HG03064 (cell line): Measurements from ENCODE around the gene XPO5.
A peak's percentile ranks its signal among the peaks of the same experiment; 100 is the strongest.
"Not testable (repeated sequence)": the region's sequence is repeated elsewhere in the genome, so short reads cannot be mapped to it uniquely, and the experiment has no call there.

Experiments used
- ATAC-seq: cut with Tn5 transposase; IDR thresholded peaks from one replicate; pipeline ENCODE4 v1.9.1; 2021; ENCODE audit warnings: low read depth; ENCODE audit not compliant: unreplicated experiment

The XPO5 gene

DNA sequence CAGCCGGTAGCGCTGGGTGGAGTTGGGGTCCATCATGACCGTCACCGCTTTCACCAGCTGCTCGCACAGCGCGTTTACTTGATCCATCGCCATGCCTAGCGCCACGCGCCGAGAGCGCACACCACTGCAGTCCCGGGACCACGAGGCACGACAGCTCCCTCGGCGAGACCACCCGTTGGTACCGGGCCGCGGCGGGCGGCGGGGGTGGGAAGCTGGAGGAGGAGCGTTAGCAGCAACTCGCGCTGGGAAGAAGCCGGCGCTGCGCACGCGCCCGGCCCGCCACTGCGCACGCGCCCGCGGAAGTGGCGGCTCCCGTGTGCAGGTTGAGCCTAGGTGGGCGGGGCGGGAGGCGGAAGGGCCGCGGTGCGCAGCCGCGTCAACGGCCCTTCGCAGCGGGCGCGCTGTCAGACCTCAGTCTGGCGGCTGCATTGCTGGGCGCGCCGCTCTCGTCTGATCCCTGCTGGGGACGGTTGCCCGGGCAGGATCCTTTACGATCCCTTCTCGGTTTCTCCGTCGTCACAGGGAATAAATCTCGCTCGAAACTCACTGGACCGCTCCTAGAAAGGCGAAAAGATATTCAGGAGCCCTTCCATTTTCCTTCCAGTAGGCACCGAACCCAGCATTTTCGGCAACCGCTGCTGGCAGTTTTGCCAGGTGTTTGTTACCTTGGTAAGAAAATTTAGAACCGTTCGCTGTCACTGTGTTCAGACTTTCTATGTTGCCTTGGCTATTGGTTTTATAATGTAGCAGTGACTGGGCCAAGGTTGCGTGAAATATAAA lies at the start of gene XPO5, which contains the start of gene POLH:
XPO5 (minus strand) TSS at position 267 of the 780 bp plus-strand sequence; CDS start at position 93, 174 bp downstream.
POLH (plus strand) TSS at position 414 of the 780 bp plus-strand sequence. CDS start 6,135 bp downstream, outside the sequence.
- peak; percentile 75 for ATAC-seq

DNA sequence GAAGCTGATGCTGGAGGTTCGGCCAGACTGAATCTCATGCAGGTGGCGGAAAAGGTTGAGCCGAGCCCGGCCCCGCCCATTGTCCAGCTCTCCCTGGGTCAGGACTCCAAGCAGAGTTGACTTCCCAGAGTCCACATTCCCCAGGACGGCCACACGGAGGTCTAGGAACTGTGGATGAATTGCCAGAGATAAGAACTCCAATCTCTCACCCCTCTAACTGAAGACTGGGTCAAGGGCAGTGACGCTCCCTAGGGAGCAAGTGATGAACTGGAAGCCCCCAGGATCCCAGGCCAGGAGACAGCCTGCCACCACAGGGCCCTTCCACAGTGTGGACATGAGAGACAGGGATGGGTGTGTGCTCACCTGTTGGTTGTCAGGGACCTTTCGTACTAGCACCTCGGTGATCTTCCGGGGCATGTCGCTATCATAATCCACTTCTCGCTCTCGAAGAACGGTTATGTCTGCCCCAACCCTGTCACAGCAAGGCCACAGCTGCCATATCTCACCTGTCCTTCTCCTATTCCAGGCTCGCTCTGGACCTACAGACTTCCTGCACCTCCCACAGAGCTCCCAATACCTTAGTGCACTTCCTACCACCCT lies 49.7 kb upstream of the XPO5 start:
- no peak for ATAC-seq

DNA sequence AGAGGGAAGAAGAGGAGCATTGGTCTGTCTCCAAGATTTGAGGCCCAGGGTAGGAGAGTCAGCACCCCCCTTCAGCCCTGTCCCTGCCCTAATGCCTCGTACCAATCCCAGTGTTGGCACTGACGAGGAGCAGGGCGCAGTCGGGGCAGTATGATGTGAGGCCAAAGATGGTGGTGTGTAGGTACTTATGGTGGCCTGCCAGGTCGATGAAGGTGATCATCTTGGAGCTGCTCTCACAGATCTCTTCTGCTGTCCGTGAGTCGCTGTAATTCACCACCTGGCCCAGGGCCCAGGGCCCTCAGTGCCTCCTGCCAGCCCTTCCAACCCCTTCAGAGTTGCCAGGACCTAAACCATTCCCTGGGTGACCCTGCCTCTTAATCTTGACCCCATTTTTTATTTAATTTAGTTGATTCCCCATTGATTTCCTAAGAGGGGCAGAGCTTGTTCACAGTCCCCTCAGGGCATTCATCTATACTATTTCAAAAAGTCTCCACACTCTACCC lies 49.0 kb upstream of the XPO5 start:
- no peak for ATAC-seq

DNA sequence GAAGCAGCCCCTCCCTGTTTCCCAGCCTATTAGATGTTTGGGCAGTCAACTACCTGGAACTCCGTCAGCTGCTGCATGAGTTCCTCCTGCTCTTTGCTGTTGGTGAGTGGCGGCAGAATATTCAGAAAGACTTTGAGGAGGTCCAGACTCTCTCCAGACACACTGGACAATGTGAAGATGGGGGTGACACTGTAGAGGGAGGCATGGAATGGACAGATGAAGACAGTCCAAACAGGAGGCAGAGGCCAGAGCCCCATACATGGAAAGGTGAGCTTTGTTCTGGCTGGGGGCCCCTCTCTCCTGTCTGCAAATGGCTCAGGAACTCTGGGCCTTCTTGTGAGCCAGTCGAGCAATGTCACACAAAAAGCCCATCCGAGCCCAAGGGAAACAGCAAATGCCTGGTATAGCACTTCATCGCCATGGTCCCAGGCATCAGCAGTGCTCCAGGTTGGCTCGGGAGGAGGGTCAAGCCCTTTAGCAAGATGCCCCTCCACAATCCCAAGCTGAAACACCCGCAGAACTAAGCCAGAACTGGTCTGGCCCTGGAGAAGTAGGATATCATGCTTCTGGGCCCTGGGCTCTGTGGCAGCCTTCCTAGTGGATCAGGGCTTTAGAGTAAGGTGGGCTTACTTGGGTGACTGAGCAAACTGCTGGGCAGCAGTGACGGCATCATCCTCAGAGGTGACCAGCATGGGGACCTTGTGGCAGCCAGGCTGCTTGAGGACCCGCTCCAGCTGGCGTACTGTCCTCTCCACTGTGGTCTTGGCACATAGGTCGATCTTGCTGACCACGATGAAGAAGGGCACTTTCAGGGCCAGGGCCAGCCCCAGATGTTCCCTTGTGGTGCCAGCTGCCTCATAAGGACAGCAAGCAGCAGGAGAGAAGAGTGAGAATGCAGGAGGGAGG lies 48.3 kb upstream of the XPO5 start:
- no peak for ATAC-seq

DNA sequence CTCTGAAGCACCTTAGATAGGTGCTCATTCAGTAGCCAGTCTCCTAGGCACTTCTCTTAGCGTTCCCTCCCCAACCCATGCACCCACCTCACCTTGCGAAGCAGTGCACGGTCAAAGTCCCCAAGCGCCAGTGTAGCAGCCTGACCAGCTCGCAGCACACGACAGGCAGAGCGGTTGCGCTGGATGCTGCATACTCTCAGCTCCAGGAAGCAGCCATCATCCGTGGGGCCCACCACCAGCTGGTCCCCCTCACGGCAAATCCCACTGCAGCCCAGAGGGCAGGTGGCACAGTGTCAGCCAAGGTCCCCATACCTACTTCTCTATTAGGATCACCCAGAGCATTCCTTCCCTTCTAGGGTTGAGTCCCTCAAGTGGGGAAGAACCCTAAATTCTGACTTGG lies 46.7 kb upstream of the XPO5 start:
- ATAC-seq, result no peak

DNA sequence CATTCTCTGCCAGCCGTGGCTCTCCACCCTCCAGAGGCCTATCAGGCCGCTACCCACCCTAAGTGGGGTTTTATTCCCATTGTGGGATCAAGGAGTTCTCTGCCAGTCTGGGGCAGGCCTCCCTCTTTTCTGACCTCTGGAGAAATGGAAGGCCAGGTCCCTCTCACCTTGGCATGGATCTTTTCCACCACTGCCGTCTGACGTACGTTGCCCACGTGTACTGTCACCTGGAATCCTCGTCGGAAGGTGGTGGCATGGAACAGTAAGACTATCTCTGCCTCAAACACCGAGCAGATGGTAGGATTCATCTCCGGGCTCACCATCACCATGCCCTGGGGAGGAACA lies 46.0 kb upstream of the XPO5 start:
- no peak for ATAC-seq

DNA sequence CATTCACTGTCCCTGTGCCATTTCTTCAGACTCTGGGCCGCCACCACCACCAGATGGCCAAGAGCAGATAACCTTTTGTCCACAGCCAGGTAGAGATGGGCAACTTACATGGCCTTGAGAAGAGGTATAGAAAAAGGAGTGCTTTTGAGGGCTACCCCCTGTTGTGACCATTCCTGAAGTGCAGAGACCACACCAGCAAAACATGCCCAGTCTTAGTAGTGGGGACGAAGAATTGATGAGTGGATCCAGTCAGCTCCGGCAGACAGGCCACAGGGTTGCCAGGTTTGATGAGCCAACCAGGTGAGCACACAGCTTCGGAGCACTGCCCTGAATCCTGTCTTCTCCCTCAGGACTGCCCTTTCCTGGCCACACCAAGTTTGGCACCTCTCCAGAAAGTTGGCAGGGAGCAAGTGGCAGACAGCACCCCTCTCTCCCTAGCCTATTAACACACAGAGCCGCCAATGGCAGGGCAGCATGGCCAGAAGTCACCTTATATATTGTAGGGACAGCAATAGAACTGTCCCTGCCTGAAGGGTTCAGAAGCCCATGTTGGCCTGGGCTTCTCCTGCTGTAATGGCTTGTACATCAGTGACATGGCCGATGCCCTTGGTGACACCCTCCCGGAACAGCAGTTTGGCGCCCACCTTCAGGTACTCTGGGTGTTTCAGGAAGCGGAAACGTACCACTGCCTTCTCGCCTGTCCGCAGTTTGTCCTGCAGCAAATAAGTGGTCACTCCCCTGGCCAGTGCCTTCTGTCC lies 45.4 kb upstream of the XPO5 start:
- ATAC-seq, result no peak

DNA sequence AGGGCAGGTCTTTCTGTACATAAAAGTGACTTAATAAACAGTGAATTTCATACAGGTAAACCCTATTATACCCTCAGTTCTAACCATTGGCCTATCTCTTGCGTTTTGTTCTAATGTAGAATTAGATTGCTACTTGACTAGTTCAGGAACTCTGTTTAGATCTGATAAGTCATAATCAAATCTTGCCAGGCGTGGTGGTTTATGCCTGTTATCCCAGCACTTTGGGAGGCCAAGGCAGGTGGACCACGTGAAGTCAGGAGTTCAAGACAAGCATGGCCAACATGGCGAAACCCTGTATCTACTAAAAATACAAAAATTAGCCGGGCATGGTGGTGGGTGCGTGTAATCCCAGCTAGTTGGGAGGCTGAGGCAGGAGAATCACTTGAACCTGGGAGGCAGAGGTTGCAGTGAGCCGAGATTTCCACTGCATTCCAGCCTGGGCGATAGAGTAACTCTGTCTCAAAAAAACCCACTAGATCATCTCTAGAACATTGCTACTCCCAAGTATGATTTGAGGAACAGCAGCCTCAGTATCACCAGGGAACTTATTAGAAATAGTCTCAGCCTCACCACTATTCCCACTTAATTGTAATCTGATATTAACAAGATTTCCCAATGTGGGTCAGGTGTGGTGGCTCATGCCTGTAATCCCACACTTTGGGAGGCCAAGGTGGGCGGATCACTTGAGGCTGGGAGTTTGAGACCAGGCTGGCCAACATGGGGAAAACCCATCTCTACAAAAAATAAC lies 41.1 kb upstream of the XPO5 start:
- no peak for ATAC-seq

DNA sequence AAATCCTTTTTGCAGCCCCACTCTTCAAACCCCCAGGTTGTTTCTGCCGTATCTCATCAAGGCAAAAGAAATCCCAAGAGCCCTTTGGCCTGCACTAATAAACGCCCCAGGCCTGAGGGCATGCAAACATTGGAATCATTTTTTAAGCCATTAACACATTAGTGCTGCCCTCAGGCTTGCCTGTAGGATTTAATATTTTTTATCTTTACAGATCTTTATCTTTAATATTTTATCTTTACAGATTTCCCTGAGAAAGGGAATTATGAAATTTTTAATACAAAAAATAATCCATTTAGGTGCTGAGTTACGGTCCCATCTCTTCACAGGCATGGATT lies 38.5 kb upstream of the XPO5 start:
- ATAC-seq, result no peak

DNA sequence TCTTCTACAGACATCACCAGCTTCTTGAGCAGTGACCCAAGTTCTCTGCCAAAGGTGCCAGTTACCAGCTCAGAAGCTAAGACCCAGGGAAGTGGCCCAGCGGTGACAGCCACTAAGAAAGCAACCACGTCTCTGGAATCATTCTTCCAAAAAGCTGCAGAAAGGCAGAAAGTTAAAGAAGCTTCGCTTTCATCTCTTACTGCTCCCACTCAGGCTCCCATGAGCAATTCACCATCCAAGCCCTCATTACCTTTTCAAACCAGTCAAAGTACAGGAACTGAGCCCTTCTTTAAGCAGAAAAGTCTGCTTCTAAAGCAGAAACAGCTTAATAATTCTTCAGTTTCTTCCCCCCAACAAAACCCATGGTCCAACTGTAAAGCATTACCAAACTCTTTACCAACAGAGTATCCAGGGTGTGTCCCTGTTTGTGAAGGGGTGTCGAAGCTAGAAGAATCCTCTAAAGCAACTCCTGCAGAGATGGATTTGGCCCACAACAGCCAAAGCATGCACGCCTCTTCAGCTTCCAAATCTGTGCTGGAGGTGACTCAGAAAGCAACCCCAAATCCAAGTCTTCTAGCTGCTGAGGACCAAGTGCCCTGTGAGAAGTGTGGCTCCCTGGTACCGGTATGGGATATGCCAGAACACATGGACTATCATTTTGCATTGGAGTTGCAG lies 38.0 kb upstream of the XPO5 start:
- ATAC-seq, result no peak

DNA sequence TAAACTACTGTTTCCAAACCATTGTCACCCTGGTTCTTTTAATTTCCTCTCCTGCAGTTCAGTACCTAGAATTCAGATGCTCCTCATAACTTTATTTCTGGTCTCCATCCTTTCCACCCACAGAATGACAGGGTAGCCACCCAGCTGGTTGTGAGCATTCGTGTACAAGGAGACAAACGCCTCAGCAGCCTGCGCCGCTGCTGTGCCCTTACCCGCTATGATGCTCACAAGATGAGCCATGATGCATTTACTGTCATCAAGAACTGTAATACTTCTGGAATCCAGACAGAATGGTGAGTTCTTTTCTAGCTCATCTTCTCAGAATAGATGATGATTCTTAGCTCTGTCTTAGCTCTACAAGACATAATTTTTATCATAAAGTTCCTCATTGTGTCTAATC lies 34.6 kb upstream of the XPO5 start:
- no peak for ATAC-seq

DNA sequence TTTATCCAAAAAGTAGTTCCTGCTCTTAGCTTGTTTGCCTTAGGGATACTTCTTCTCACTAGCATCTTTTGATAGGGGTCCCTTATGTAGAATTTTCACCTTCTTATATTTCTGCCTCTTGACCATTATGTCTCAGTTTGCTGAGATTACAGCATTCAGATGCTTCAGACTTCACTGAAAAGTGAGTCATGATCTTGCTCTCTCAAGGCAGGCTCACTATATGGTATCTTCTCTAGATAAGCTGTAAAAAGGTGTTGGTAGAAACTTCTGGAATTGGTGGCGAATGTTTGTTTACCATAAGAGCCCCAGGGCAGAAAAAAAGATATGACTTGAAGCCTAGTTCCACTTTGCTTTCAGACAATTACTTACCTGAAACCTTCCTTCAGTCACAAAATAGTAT lies 33.6 kb upstream of the XPO5 start:
- no peak for ATAC-seq

DNA sequence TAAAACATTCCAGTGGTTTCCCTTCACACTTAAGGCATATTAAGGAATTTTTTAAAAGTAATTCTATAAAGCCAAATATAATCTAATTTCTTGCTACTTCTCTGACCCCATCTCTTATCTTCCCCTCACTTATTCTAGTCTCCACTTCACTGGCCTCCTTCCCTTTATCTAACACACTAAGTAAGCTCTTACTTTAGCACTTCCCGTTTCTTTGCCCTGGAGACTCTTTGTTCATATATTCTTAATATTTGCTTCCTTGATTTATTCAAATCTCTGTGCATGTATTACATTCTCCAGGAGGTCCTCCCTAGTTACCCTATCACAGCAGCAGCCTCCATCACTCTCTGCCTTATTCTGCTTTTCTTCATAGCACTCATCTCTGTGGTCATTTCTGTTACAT lies 33.0 kb upstream of the XPO5 start:
- ATAC-seq, result no peak

DNA sequence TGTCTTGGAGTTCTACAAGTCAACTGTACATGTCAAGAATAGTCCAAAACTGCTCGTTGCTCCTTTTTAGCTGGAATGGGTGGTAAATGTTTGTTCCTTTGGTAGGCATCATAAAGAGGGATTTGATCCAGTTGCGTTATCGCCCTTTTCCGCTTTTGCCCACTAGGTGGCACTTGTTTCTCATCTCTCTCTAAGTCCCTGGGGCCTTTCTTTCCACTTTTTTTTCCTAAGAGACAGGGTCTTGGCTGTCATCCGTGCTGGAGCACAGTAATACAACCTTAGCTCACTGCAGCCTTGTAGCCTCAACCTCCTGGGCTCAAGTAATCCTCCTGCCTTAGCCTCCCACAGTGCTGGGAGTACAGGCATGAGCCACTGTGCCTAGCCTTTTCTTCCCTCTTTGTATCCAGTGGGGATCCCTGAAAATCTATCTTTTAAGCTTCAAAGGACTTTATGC lies 32.5 kb upstream of the XPO5 start:
- no peak for ATAC-seq

DNA sequence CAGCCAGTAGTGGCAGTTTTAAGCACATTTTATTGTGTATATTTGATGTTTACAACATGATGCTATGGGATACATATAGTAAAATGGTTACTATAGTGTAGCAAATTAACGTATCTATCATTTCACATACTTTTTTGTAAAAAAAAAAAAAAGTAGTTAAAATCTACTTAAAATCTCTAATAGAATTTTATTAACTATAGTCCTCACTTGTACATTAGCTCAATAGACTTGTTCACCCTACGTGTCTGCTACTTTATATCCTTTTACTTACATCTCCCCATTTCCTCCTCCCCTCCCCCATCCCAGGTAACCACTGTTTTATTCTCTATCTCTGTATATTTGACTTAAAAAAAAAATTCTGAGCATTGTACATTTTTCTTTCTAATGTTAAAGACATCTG lies 30.2 kb upstream of the XPO5 start:
- no peak for ATAC-seq

DNA sequence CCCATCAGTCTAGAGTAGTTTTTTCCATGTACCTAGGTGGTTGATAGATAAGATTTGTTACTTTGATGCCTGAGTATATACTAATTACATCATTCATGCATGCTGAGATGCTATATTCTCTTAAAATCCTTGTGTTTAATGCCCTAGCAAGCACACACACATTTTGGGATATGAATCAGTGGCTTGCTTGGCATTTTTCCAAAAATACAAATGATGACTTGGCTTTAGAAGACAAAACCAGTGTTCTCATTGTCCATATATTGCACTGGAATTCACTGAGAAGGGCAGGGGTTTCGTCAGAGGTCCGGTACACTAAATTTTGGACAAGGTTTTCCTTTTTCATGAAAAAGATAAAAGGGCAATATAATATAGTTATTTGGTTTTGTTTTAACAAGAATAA lies 28.3 kb upstream of the XPO5 start:
- no peak for ATAC-seq

DNA sequence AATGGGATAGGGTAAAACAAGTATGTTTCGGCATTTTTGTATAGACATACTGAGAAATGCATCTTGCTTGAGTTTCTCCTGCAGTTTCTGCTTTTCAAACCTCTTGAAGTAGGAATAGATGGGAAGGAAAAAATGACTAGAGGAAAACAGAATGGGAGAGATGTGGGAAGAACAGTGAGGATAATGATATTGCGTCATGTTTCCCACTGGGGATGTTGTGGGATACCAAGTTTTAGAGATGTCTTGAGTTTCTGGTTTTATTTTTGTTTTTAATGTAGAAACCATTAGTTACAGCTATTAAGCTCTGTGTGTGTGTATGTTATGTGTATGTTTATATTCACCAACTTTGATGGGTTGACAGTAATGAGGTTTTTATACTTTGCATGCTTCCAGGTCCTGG lies 24.8 kb upstream of the XPO5 start:
- no peak for ATAC-seq

DNA sequence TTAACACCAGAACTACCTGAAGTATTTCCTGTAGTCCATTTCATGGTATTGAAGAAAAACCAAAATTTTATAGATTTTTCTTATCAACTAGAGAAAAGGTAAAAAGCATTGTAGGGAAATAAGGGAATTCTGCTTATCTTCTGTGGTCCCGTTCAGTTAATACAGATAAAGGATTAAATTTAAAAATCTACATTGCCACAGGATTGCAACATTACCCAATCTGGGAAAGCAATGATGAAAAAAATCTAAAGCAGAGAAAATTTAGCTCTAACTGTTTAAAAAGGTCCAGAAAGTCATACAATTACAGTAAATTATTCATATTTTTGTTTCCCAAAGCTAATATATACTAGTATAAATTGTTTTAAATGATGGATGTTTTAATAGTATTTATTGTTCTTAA lies 18.1 kb upstream of the XPO5 start:
- ATAC-seq, result no peak

DNA sequence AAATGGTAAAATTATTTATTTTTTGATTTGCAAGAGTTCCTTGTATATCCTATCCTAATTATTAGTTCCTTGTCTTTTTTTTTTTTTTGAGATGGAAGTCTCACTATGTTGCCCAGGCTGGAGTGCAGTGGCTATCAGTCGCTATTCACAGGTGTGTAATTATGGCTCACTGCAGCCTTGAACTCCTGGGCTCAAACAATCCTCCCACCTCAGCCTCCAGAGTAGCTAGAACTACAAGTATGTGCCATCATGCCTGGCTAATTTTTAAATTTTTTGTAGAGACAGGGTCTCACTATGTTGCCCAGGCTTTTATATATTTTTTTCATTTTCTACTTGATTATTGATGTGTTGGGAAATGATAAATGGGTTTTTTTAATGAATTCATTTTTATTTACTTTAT lies 13.7 kb upstream of the XPO5 start:
- not testable (repeated sequence) for ATAC-seq
